NCI-H524 treated with DMSO at 0.1 percent for 48 hours (cell line): Measurements from ENCODE around the gene ELP4.

Experiments used
- DNase-seq: peaks from one replicate; lab custom pipeline; 2025; lab: John Stamatoyannopoulos, UW

ELP4 gene

GRCh38 chr11:31801298-31801702 lies 291.7 kb downstream of the ELP4 start:
- no peak for DNase-seq

- DNase-seq: no peak
Measured at GRCh38 chr11:31802000-31802551, 292.5 kb downstream of the ELP4 start.

GRCh38 chr11:31802609-31802989 lies 293.0 kb downstream of the ELP4 start:
- no peak for DNase-seq

GRCh38 chr11:31802990-31803812 lies 293.6 kb downstream of the ELP4 start:
- no peak for DNase-seq

- DNase-seq: no peak
Measured at GRCh38 chr11:31803813-31804311, 294.3 kb downstream of the ELP4 start.

GRCh38 chr11:31804312-31805036 lies 294.9 kb downstream of the ELP4 start:
- DNase-seq: no peak

GRCh38 chr11:31805037-31805628 lies 295.6 kb downstream of the ELP4 start:
- no peak for DNase-seq

- no peak for DNase-seq
Measured at GRCh38 chr11:31805629-31806185, 296.1 kb downstream of the ELP4 start.

- no peak for DNase-seq
Measured at GRCh38 chr11:31806186-31806927, 296.8 kb downstream of the ELP4 start.

GRCh38 chr11:31806928-31807798 lies 297.6 kb downstream of the ELP4 start:
- DNase-seq: no peak

- DNase-seq: no peak
Measured at GRCh38 chr11:31807799-31808667, 298.5 kb downstream of the ELP4 start.

- DNase-seq: no peak
Measured at GRCh38 chr11:31808721-31809540, 299.4 kb downstream of the ELP4 start.

GRCh38 chr11:31809541-31809856 lies 299.9 kb downstream of the ELP4 start:
- no peak for DNase-seq

- no peak for DNase-seq
Measured at GRCh38 chr11:31809857-31810778, 300.6 kb downstream of the ELP4 start.

GRCh38 chr11:31810779-31811647 lies 301.4 kb downstream of the ELP4 start, which contains the start of gene PAX6:
Gene PAX6 (minus strand): TSS chr11:31811322. CDS start chr11:31806411, 4,911 bp downstream.
- peak; percentile 34 for DNase-seq
